ENCODE results near the gene APOA5.

The APOA5 gene

GRCh38 chr11:116797816-116798215, 6.1 kb upstream of the APOA5 start:
- DNase-seq (ENCODE audit: low spot score), result no peak

GRCh38 chr11:116796548-116796947, 4.9 kb upstream of the APOA5 start:
- DNase-seq (ENCODE audit: low spot score), result no peak

- no peak for DNase-seq (ENCODE audit: low spot score)
Observed at GRCh38 chr11:116794851-116795250, 3.2 kb upstream of the APOA5 start.

GRCh38 chr11:116793772-116794097, 2.1 kb upstream of the APOA5 start:
- no peak for DNase-seq (ENCODE audit: low spot score)

- no peak for DNase-seq (ENCODE audit: low spot score)
Observed at GRCh38 chr11:116792869-116793771, 1.4 kb upstream of the APOA5 start.

GRCh38 chr11:116792144-116792868, 627 bp upstream of the APOA5 start:
- DNase-seq (ENCODE audit: low spot score), result no peak

- peak; percentile 64 for DNase-seq (ENCODE audit: low spot score)
Observed at GRCh38 chr11:116791002-116791812, 472 bp downstream of the APOA5 start.

- no peak for DNase-seq (ENCODE audit: low spot score)
Observed at GRCh38 chr11:116790167-116791001, 1.3 kb downstream of the APOA5 start.

- DNase-seq (ENCODE audit: low spot score), result no peak
Observed at GRCh38 chr11:116788975-116789374, 2.7 kb downstream of the APOA5 start.

- no peak for DNase-seq (ENCODE audit: low spot score)
Observed at GRCh38 chr11:116788534-116788933, 3.1 kb downstream of the APOA5 start.

- DNase-seq (ENCODE audit: low spot score), result peak; percentile 84
Observed at GRCh38 chr11:116787786-116788486, 3.7 kb downstream of the APOA5 start, which contains the start of gene ZPR1. TSS of gene ZPR1 (minus strand) at chr11:116788023. CDS start at chr11:116787990, 33 bp downstream.

GRCh38 chr11:116787436-116787785, 4.3 kb downstream of the APOA5 start:
- DNase-seq (ENCODE audit: low spot score), result no peak

- DNase-seq (ENCODE audit: low spot score), result no peak
Observed at GRCh38 chr11:116786966-116787365, 4.7 kb downstream of the APOA5 start.

- no peak for DNase-seq (ENCODE audit: low spot score)
Observed at GRCh38 chr11:116786326-116786725, 5.4 kb downstream of the APOA5 start.

GRCh38 chr11:116782728-116783127, 9.0 kb downstream of the APOA5 start:
- DNase-seq (ENCODE audit: low spot score), result no peak

- no peak for DNase-seq (ENCODE audit: low spot score)
Observed at GRCh38 chr11:116778556-116778955, 13.1 kb downstream of the APOA5 start.

- no peak for DNase-seq (ENCODE audit: low spot score)
Observed at GRCh38 chr11:116777056-116777455, 14.6 kb downstream of the APOA5 start.

- no peak for DNase-seq (ENCODE audit: low spot score)
Observed at GRCh38 chr11:116776522-116776984, 15.1 kb downstream of the APOA5 start.

GRCh38 chr11:116775975-116776374, 15.7 kb downstream of the APOA5 start:
- DNase-seq (ENCODE audit: low spot score), result no peak

- no peak for DNase-seq (ENCODE audit: low spot score)
Observed at GRCh38 chr11:116774661-116775060, 17.0 kb downstream of the APOA5 start.
